ENCODE data around the gene NOS1.

The NOS1 gene

GRCh38 chr12:117329756-117330155 lies 31.7 kb downstream of the NOS1 start:
- DNase-seq = no peak

- no peak for DNase-seq
These were observed 32.8 kb downstream of the NOS1 start for GRCh38 chr12:117328556-117329100.

- DNase-seq = no peak
These were observed 39.0 kb downstream of the NOS1 start for GRCh38 chr12:117322428-117322827.

- no peak for DNase-seq
These were observed 39.9 kb downstream of the NOS1 start for GRCh38 chr12:117321572-117321971.

- no peak for DNase-seq
These were observed 42.8 kb downstream of the NOS1 start for GRCh38 chr12:117318591-117318990.

GRCh38 chr12:117316336-117316735 lies 45.1 kb downstream of the NOS1 start:
- DNase-seq = no peak

GRCh38 chr12:117313926-117314325 lies 47.5 kb downstream of the NOS1 start:
- no peak for DNase-seq

GRCh38 chr12:117312770-117313169 lies 48.7 kb downstream of the NOS1 start:
- DNase-seq = no peak

- DNase-seq = no peak
These were observed 52.0 kb downstream of the NOS1 start for GRCh38 chr12:117309276-117309925.

- DNase-seq = no peak
These were observed 61.3 kb downstream of the NOS1 start for GRCh38 chr12:117300174-117300573.

- no peak for DNase-seq
These were observed 62.7 kb downstream of the NOS1 start for GRCh38 chr12:117298648-117299225.

GRCh38 chr12:117298191-117298590 lies 63.2 kb downstream of the NOS1 start:
- no peak for DNase-seq

- no peak for DNase-seq
These were observed 67.2 kb downstream of the NOS1 start for GRCh38 chr12:117294189-117294603.

GRCh38 chr12:117293510-117293909 lies 67.9 kb downstream of the NOS1 start:
- DNase-seq = no peak

- DNase-seq = no peak
These were observed 68.7 kb downstream of the NOS1 start for GRCh38 chr12:117292688-117293087.

- no peak for DNase-seq
These were observed 77.3 kb downstream of the NOS1 start for GRCh38 chr12:117284140-117284539.

GRCh38 chr12:117282490-117282889 lies 78.9 kb downstream of the NOS1 start:
- DNase-seq = no peak

GRCh38 chr12:117280019-117280680 lies 81.3 kb downstream of the NOS1 start:
- no peak for DNase-seq

GRCh38 chr12:117279606-117280005 lies 81.8 kb downstream of the NOS1 start:
- DNase-seq = no peak

GRCh38 chr12:117277875-117278274 lies 83.6 kb downstream of the NOS1 start:
- DNase-seq = no peak

- DNase-seq = no peak
These were observed 88.3 kb downstream of the NOS1 start for GRCh38 chr12:117273091-117273490.

- no peak for DNase-seq
These were observed 88.7 kb downstream of the NOS1 start for GRCh38 chr12:117272690-117273089.

GRCh38 chr12:117262749-117263148 lies 98.7 kb downstream of the NOS1 start:
- DNase-seq = no peak

- DNase-seq = no peak
These were observed 100.2 kb downstream of the NOS1 start for GRCh38 chr12:117261247-117261646.
